Activated CD4-positive, CD25-positive, alpha-beta regulatory T cell treated with anti-CD3 and anti-CD28 coated beads, Interleukin-2, amount 50 U/mL, for 16 hours (primary cell): ENCODE data around the gene LRIG1.

Experiments used
- DNase-seq: peaks from one replicate; pipeline ENCODE4 v3.0.0-alpha.2; 2020; ENCODE audit warnings: low read depth, low spot score

Gene LRIG1

GRCh38 chr3:66386011-66386924 lies 114.6 kb downstream of the LRIG1 start:
- no peak for DNase-seq

DNA sequence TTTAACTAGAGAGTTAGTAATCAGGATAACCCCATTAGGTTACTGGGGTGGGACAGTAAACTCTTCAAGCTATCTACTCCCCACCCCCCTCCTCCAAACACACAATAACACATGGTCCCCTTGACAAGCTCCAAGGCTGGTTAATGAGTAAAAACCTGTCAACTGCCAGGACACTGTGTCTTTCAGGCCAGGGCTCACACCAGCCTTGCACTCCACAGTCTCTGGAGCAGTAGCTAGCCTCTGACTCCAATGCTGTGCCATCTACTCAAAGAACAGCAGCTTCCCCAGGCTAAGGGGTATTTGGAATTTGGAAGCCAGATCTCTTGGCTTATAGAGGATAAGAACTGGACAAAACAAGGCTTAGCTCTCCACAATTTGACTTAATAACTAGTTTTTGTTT lies 115.8 kb downstream of the LRIG1 start:
- no peak for DNase-seq

- DNase-seq = no peak
These were observed 116.7 kb downstream of the LRIG1 start for GRCh38 chr3:66383998-66384745.

GRCh38 chr3:66383023-66383422 lies 117.8 kb downstream of the LRIG1 start:
- no peak for DNase-seq

- no peak for DNase-seq
These were observed 118.7 kb downstream of the LRIG1 start for GRCh38 chr3:66382142-66382541.

GRCh38 chr3:66381626-66382025 lies 119.2 kb downstream of the LRIG1 start:
- no peak for DNase-seq

GRCh38 chr3:66380200-66380932 lies 120.5 kb downstream of the LRIG1 start:
- no peak for DNase-seq

- no peak for DNase-seq
These were observed 121.3 kb downstream of the LRIG1 start for GRCh38 chr3:66379565-66379964.

GRCh38 chr3:66378256-66378655 lies 122.6 kb downstream of the LRIG1 start:
- peak; percentile 25 for DNase-seq

- no peak for DNase-seq
These were observed 123.0 kb downstream of the LRIG1 start for GRCh38 chr3:66377800-66378199.

- no peak for DNase-seq
These were observed 124.3 kb downstream of the LRIG1 start for GRCh38 chr3:66376568-66376967.

GRCh38 chr3:66372681-66373350 lies 128.0 kb downstream of the LRIG1 start:
- no peak for DNase-seq

DNA sequence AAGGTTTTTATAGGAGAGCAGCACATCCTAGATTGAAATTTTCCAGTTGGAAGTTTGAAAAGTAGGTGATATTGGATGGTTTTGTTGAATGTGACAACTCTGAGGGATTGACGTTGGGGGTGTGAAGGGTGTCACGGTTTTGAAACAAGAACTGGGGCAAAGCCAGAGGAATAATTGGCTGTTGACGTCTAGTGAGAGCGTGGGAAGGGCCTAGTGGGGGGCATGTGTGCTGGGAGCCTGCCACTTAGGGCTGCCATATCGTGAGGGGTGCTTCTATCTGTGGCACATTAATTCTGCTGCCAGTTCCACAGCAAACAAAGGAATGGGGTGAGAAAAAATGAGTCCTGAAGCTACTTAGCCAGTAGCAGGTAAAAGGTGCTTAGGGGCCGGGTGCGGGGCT lies 129.4 kb downstream of the LRIG1 start:
- DNase-seq = no peak

DNA sequence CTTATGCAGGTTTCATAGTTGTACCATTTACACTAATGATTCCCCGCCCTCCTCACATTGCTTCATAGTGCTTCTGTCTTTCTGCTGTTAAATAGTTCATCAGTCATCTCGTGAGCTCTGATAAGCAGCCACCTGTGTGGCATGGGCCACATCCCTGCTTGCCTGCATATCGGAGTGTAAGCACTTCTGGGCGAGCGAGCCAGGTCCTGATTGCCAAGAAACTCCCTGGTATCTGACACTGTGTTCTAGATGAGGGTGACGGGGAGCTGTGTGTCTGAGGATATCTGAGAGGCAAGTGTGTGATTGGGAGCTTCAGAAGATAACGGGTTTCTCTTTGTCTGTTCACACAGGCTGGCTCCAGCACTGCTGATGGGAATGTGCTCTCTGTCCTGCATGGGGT lies 130.6 kb downstream of the LRIG1 start:
- no peak for DNase-seq

DNA sequence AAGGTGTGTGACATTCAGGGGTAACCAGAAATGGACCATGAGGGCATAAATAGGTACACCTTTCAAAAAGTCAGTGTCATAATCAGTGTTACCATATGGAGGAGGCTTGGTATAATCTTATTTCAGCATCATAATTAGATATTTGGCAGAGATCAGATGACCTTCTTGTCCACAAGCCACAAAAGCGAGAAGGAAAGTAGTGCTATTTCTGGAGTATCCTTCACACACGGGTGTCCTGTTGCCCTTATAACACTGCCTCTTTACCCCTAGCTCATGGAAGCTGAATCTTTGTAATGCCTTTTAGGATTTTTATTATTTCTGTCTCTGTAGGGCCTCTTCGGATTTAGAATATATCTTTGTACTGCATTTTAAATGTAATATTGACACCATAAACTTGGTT lies 132.8 kb downstream of the LRIG1 start:
- DNase-seq = no peak

GRCh38 chr3:66366747-66367146 lies 134.1 kb downstream of the LRIG1 start:
- no peak for DNase-seq

DNA sequence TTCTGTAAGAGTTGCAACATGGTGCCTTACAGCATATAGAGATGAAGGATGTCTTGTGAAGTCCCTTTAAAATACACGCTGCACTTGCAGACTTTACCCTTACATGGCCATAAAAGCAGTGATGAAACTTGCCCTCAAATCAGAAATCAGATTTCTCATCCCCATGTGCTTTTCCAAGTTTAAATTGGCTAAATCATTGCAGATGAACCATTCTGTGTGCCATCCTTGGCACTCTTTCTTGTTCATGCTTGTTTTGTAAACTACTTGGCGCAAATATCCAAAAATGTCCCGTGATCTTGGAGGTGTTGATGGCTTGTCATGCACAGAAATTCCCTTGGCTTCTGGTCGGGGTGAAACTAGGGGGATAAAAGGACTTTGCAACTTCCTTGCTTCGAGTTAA lies 135.7 kb downstream of the LRIG1 start:
- DNase-seq = no peak

DNA sequence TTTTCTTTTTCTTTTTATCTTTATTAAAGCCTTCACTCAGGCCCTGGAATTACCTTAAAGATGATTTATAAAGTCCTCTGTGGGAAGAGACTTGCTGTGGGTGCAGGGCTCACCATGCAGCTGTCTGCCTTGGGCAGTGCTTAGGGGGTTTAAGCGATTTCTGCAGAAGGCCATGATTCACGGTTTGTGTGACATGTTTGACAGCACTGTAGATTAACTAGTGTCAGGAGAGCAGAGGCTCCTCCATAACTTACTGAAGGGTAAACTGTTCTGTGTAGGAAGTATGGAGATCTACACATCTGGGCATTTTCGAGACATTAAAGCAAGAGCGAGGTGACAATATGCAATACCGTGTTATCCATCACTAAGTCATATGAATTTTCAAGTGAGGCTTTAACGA lies 137.7 kb downstream of the LRIG1 start:
- no peak for DNase-seq

- DNase-seq = no peak
These were observed 138.3 kb downstream of the LRIG1 start for GRCh38 chr3:66362541-66362941.

GRCh38 chr3:66361356-66361755 lies 139.5 kb downstream of the LRIG1 start:
- no peak for DNase-seq

DNA sequence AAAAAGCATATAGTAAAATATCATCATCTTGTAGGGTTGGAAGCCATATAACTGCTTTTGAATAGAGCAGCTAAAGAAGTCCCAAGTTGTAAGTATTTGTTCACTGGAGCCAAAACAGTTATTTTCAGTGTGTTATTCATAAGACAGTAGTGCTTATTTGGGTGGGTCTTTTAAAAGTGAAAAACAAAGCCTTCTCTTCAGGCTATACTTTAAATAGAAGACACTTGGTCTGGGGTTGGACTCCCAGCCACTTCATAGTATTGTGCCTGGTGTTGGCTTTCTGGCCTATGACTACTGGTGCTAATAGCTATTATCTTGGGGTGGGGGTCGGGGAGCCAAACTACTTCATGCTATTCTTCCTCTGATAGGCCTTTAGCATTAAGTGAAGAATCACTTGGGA lies 144.8 kb downstream of the LRIG1 start:
- no peak for DNase-seq

- no peak for DNase-seq
These were observed 145.4 kb downstream of the LRIG1 start for GRCh38 chr3:66355394-66355793.
